NCI-H345 treated with DMSO at 0.1 percent for 48 hours (cell line): ENCODE results near the gene FPR2.
A peak's percentile ranks its signal among the peaks of the same experiment; 100 is the strongest.
"Not testable (repeated sequence)": the region's sequence is repeated elsewhere in the genome, so short reads cannot be mapped to it uniquely, and the experiment has no call there.

Experiments
- DNase-seq: peaks from one replicate; lab custom pipeline; 2025; ENCODE audit not compliant: unreplicated experiment; lab: John Stamatoyannopoulos, UW

The FPR2 gene

GRCh38 chr19:51739466-51740213, 21.3 kb upstream of the FPR2 start:
- no peak for DNase-seq

- no peak for DNase-seq
These were observed 20.6 kb upstream of the FPR2 start for GRCh38 chr19:51740356-51740755.

- no peak for DNase-seq
These were observed 18.2 kb upstream of the FPR2 start for GRCh38 chr19:51742789-51743188.

GRCh38 chr19:51743405-51743804, 17.6 kb upstream of the FPR2 start:
- no peak for DNase-seq

- DNase-seq = no peak
These were observed 14.2 kb upstream of the FPR2 start for GRCh38 chr19:51746731-51747130.

- no peak for DNase-seq
These were observed 11.0 kb upstream of the FPR2 start for GRCh38 chr19:51749979-51750378.

GRCh38 chr19:51750400-51751094, 10.4 kb upstream of the FPR2 start:
- DNase-seq = no peak

- no peak for DNase-seq
These were observed 9.3 kb upstream of the FPR2 start, which contains the start of gene FPR1 for GRCh38 chr19:51751655-51752054. Gene FPR1 (minus strand): TSS chr19:51751878. CDS start chr19:51746994, 4,884 bp downstream.

GRCh38 chr19:51754109-51754508, 6.9 kb upstream of the FPR2 start:
- no peak for DNase-seq

- no peak for DNase-seq
These were observed 6.2 kb upstream of the FPR2 start for GRCh38 chr19:51754770-51755169.

- DNase-seq = no peak
These were observed 5.4 kb upstream of the FPR2 start for GRCh38 chr19:51755571-51755970.

- DNase-seq = no peak
These were observed 716 bp downstream of the FPR2 start for GRCh38 chr19:51761696-51762095.

GRCh38 chr19:51765086-51765485, 4.1 kb downstream of the FPR2 start:
- DNase-seq = no peak

GRCh38 chr19:51766461-51766860, 5.5 kb downstream of the FPR2 start:
- no peak for DNase-seq

- DNase-seq = no peak
These were observed 10.6 kb downstream of the FPR2 start for GRCh38 chr19:51771376-51772130.

- DNase-seq = no peak
These were observed 12.0 kb downstream of the FPR2 start for GRCh38 chr19:51772977-51773376.

GRCh38 chr19:51776561-51776960, 15.6 kb downstream of the FPR2 start:
- DNase-seq = not testable (repeated sequence)

GRCh38 chr19:51777570-51778462, 16.8 kb downstream of the FPR2 start:
- peak; percentile 3 for DNase-seq

- DNase-seq = no peak
These were observed 18.2 kb downstream of the FPR2 start for GRCh38 chr19:51779181-51779580.

- no peak for DNase-seq
These were observed 18.7 kb downstream of the FPR2 start for GRCh38 chr19:51779703-51780102.

GRCh38 chr19:51780270-51780669, 19.3 kb downstream of the FPR2 start:
- DNase-seq = no peak
